Jurkat, Clone E6-1 (cell line): ENCODE measurements around the gene FAM210B.
A peak's percentile ranks its signal among the peaks of the same experiment; 100 is the strongest.

ENCODE experiments used
- DNase-seq: peaks from one replicate; pipeline ENCODE4 v3.0.0-alpha.2; 2011; ENCODE audit warnings: low read depth, low spot score
- H3K4me3 ChIP-seq: 2 replicates; pipeline ENCODE4 v1.5.1; 2011; ENCODE audit warnings: mild to moderate bottlenecking, low read length, control low read depth, moderate library complexity

FAM210B gene

GRCh38 chr20:56359212-56360132, 698 bp downstream of the FAM210B start:
- H3K4me3 ChIP-seq = peak overlapping the region; percentile 54
- DNase-seq = no peak

GRCh38 chr20:56360133-56360907, 1.5 kb downstream of the FAM210B start:
- DNase-seq = no peak
- no peak overlapping the region for H3K4me3 ChIP-seq

DNA sequence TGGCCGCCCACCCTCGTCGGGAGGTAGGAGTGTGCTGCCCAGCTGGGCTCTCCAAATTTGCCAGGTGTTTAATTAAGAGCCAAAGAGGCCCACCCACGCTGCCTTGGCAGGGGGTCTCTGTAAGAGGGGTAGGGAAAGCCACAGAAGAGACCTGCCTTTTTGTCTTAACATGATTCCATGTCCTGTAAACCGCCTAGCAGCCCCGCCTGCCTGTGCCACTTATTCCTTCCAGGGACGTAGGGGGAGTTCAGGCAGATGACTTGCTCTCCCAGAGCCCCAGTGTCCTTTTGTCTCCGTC, 2.1 kb downstream of the FAM210B start:
- no peak overlapping the region for H3K4me3 ChIP-seq
- no peak for DNase-seq

DNA sequence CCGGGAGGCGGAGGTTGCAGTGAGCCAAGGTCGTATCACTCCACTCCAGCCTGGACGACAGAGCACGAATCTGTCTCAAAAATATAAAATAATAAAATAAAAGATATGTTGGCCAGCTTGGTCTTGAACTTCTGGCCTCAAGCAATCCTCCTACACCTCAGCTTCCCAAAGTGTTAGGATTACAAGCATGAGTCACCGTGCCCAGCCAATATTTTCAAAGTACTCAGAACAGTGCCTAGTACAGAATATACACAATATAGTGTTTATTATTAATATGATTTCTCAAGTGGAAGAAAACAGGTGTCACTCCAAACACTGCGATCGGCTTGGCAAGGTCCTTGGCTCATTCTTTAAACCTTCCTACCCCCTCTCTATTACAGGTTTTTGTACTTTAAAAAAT, 3.1 kb downstream of the FAM210B start:
- no peak overlapping the region for H3K4me3 ChIP-seq
- no peak for DNase-seq

DNA sequence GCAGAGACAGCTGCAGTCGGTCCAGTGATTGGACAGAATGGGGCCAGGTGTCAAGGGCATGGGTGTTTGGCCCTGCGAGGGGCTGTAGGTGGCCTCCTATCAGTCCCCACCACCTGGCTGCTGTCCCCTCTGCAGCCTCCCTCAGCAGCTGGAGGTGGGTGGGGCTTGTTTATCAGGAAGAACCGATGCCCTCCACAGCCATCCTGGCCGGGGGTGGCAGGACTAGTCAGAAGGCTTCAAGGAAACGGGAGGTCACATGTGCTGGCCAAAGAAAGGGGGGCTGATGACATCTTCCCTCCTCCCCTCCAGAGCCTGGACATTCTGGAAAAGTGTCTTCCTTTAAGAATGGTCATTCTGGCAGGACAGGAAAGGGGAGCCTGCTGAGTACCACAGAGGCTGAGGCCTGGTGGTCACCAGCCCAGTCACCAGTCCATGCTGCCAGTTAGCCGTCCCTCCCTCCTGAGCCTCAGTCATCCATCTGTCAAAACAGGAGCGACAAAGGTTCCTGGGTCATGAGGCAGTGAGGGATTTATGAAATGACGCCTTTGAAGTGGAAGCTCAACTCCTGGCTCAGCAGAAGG, 4.1 kb downstream of the FAM210B start:
- H3K4me3 ChIP-seq = no peak overlapping the region
- DNase-seq = no peak

GRCh38 chr20:56363491-56363890, 4.7 kb downstream of the FAM210B start:
- DNase-seq = no peak
- H3K4me3 ChIP-seq = no peak overlapping the region

DNA sequence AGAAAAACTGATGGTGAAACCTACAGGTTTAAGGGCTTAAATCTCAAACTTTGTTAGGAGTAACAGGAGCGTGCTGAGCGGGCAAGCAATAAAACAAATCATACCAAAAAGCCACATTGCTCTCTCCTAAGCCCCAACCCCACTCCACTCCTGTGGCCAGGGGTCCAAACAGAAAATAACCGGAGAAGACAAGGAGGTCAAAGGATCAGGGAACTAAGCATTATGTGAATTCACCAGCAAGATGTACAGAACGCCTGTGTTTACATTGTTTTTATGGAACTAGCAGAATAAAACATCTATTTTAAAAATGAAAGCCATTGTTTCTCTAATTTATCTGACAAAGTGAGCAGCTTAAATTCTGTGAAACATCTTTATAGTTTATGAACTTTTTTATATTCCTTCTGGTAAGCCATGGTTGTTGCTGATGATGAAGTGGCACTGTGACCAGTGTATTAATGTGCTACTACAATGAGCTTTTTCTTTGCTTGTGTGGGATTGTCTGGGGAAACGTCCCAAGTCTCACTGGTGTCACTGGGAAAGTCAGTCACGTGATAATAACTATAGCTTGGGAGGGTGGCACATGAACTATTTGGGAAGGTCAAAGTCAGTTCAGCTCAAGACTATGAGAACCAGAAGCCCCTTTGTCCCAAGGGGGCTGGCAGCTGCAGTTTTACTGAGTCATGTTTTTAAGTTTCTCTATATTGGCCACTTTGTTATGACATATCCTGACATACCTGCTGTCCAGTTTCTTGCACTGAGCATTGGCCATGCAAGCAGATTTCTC, 9.8 kb downstream of the FAM210B start:
- no peak for DNase-seq
- no peak overlapping the region for H3K4me3 ChIP-seq

DNA sequence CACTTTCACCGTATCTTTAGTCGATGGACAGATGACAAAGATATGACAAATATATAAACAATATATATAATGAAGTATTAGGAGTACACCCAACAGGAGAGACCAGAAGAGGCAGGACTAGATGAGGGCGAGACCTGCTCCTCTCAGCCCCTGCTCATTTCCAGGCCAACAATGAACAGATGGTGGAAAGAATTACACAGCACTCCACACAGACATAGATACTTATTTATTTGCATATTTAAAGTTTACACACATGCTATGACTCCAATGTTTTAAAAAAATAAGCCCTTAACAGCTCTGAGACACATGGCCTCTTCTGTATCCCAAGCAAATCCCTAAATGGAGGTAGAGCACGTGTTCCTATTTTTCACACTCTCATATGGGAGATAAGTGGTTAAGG, 10.4 kb downstream of the FAM210B start:
- DNase-seq = no peak
- H3K4me3 ChIP-seq = no peak overlapping the region

GRCh38 chr20:56371977-56372376, 13.2 kb downstream of the FAM210B start:
- H3K4me3 ChIP-seq = no peak overlapping the region
- DNase-seq = no peak

GRCh38 chr20:56372850-56373249, 14.1 kb downstream of the FAM210B start:
- no peak for DNase-seq
- no peak overlapping the region for H3K4me3 ChIP-seq

DNA sequence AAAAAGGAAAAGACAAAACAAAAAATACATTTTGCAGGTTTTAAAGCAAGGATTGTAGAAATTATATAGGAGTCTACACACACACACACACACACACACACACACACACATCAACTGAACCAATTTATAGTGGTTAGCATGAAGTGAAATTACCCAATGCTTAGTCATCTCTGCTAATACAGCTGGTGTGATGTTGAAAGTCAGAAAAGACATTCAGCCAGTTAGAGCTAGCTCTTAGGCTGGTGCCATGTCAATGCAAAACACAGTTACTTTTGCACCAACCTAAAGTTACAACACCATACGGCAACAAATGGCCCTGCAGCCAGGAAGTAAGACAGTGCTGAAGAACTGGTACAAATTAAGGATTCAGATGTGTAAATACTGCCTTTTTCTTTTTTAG, 15.2 kb downstream of the FAM210B start:
- no peak for DNase-seq
- no peak overlapping the region for H3K4me3 ChIP-seq

DNA sequence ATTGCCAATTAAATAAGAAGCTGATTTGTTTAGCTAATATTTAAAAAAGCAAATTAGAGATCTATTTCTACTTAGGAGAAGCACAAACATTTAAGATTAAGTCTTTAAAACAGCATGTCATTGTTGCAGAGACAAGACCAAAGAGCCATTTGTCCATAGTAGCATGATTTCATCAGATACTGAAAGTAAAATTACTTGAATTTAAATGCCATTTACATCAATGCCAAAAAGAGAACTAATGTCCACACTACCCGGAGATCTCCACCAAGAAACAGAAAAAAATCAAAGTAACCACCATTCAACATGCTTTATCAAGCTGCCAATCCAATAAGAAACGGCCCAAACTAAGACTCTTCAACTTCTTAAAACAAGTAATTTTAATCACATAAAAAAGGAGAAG, 17.6 kb downstream of the FAM210B start:
- no peak overlapping the region for H3K4me3 ChIP-seq
- no peak for DNase-seq

DNA sequence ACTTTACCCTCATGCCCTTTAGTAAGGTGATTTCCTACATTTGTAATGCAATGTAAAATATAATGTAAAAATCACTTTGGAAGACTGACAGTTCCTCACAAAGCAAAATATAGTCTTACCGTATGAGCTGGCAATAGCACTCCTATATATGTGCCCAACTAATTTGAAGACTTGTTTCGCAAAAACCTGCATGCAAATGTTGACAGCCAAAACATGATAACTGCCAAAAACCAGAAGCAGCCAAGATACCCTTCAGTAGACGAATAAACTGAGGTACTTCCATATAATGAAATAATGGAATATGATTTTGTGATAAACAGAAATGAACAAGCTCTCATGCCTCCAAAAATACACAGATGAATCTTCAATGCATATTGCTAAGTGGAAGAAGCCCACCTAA, 19.6 kb downstream of the FAM210B start:
- no peak overlapping the region for H3K4me3 ChIP-seq
- DNase-seq = no peak

GRCh38 chr20:56380375-56380774, 21.6 kb downstream of the FAM210B start:
- no peak overlapping the region for H3K4me3 ChIP-seq
- DNase-seq = no peak

- H3K4me3 ChIP-seq = no peak overlapping the region
These were observed 22.7 kb downstream of the FAM210B start for GRCh38 chr20:56381501-56381900.

GRCh38 chr20:56382696-56383095, 23.9 kb downstream of the FAM210B start:
- no peak overlapping the region for H3K4me3 ChIP-seq
- DNase-seq = no peak

More at GRCh38 chr20:56381501-56381900, 22.7 kb downstream of the FAM210B start:
- no peak for DNase-seq

- DNase-seq = no peak
- H3K4me3 ChIP-seq = no peak overlapping the region
These were observed 24.6 kb downstream of the FAM210B start for GRCh38 chr20:56383334-56383733.

DNA sequence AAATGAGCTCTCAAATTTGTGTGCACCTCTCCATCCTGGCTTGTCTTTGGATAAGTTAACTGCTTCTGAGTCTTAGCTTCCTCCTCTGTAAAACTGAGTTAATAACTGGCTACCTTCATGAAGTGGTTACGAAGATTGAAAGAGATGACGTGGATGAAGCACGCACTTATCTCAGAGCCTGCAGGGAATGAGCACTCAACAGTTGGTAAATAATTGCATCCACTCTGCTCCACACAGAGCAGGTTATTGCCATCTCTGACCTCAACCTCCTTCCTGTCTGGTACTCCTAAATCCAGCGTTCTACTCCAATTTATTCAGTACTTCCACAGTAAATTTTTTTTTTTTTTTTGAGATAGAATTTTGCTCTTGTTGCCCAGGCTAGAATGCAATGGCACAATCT, 26.4 kb downstream of the FAM210B start:
- DNase-seq = no peak
- H3K4me3 ChIP-seq = no peak overlapping the region

- no peak for DNase-seq
These were observed 27.4 kb downstream of the FAM210B start for GRCh38 chr20:56386219-56386618.

More at GRCh38 chr20:56386219-56386618, 27.4 kb downstream of the FAM210B start:
- H3K4me3 ChIP-seq = no peak overlapping the region
